Liver (tissue), 3 donors: ENCODE results near the gene E2F3.

Experiments
- ATF3 ChIP-seq: IDR thresholded peaks from 2 replicates; pipeline ENCODE4 v1.6.1; 2016; ENCODE audit warnings: antibody characterized with exemption
- CTCF ChIP-seq: fragments of 150-350 bp; IDR thresholded peaks from 2 replicates; pipeline ENCODE4 v1.5.1; 2017; ENCODE audit warnings: improper control_type of control experiment, low read depth, low read length; ENCODE audit not compliant: missing input control
- EGR1 ChIP-seq, 2 donors: IDR thresholded peaks; 2 replicates each; pipeline ENCODE4 v1.6.1; 2016 to 2018; ENCODE audit warnings: antibody characterized with exemption in 2 of 2, low read depth in 2 of 2
- FOXA1 ChIP-seq: IDR thresholded peaks from 2 replicates; pipeline ENCODE4 v1.6.1; 2016; ENCODE audit warnings: antibody characterized with exemption
- GABPA ChIP-seq, 2 donors: IDR thresholded peaks in 1 of 2; conservative IDR thresholded peaks in 1 of 2; 2 replicates each; pipeline ENCODE4 v1.6.1; 2016; ENCODE audit warnings: antibody characterized with exemption in 2 of 2, mild to moderate bottlenecking in 1 of 2, moderate library complexity in 1 of 2
- HNF4A ChIP-seq, 2 donors: conservative IDR thresholded peaks; 2 replicates each; pipeline ENCODE4 v1.6.1; 2016; ENCODE audit warnings: antibody characterized with exemption in 2 of 2, mild to moderate bottlenecking in 2 of 2
- RAD21 ChIP-seq, 2 donors: IDR thresholded peaks; 2 replicates each; pipeline ENCODE4 v1.6.1; 2016; ENCODE audit warnings: antibody characterized with exemption in 2 of 2, mild to moderate bottlenecking in 2 of 2
- RXRA ChIP-seq, 2 donors: IDR thresholded peaks; 2 replicates each; pipeline ENCODE4 v1.6.1; 2017 to 2018; ENCODE audit warnings: antibody characterized with exemption in 2 of 2, mild to moderate bottlenecking in 1 of 2
- TAF1 ChIP-seq: conservative IDR thresholded peaks from 2 replicates; pipeline ENCODE4 v1.6.1; 2016; ENCODE audit warnings: antibody characterized with exemption, mild to moderate bottlenecking
- YY1 ChIP-seq: IDR thresholded peaks from 2 replicates; pipeline ENCODE4 v1.6.1; 2016; ENCODE audit warnings: antibody characterized with exemption, mild to moderate bottlenecking
- donor health status: healthy.
- donor health status: healthy.

- TF ChIP-seq CTCF, result no peak
- no peak for TF ChIP-seq RAD21 (IDR thresholded peaks at IDR 0.05)
- no peak for TF ChIP-seq ATF3
- TF ChIP-seq TAF1, result no peak
- no peak for TF ChIP-seq FOXA1
- no peak for TF ChIP-seq RXRA (IDR thresholded peaks at IDR 0.05)
- no peak for TF ChIP-seq YY1
- TF ChIP-seq GABPA (IDR thresholded peaks at IDR 0.05 in 1 of 2, conservative IDR thresholded peaks at IDR 0.05 in 1 of 2), result no peak
- no peak for TF ChIP-seq EGR1 (IDR thresholded peaks at IDR 0.05; ENCODE audit: low read depth in 2 of 2)
- TF ChIP-seq HNF4A (conservative IDR thresholded peaks at IDR 0.05), result no peak
Measured at GRCh38 chr6:20439558-20439957, 37.9 kb downstream of the E2F3 start.
